Measurements from ENCODE around the gene MBNL2. TPM values are rescaled to one million over a fixed set of nuclear protein-coding genes. Genes with fewer than 3 reads are reported as not detected.
A peak's percentile ranks its signal among the peaks of the same experiment; 100 is the strongest.
"Not testable (repeated sequence)": the region's sequence is repeated elsewhere in the genome, so short reads cannot be mapped to it uniquely, and the experiment has no call there.

Gene MBNL2
- total RNA-seq, 1 donor from 2014 or later = 66.7 TPM

DNA sequence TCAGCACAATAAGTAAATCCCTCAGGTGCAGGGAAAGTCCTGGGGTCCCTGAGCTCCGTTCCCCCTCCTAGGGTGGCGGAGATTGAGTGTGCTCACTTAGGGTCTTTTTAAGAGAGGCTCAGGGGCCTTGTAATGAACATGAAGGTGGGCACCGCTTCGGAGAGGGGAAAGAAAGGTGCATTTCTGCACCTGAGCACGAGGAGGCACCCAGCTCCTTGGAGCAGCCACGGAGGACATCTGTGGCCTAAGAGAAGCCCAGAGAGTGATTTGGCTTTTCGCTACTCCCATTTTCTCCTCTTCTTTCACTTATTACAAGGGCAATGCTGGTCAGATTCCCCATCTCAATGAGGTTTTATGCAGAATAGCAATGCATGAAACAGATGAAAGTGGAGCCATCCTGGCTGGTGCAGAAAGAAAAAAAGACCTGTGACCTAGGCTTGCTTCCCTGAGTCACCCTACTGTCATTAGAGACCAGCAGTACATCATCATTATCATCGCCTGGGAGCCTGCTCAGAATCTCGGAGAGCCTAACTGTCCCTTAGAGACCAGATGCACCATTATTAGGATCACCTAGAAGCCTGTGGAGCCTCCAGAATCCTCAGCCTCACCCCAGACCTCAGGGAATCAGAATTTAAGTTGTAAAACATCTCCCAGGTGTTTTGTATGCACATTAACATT, 125.3 kb downstream of the MBNL2 start:
- DNase-seq (no peak), ATAC-seq (no peak)
- intact Hi-C loops (cut with micrococcal nuclease) = no loop called here

DNA sequence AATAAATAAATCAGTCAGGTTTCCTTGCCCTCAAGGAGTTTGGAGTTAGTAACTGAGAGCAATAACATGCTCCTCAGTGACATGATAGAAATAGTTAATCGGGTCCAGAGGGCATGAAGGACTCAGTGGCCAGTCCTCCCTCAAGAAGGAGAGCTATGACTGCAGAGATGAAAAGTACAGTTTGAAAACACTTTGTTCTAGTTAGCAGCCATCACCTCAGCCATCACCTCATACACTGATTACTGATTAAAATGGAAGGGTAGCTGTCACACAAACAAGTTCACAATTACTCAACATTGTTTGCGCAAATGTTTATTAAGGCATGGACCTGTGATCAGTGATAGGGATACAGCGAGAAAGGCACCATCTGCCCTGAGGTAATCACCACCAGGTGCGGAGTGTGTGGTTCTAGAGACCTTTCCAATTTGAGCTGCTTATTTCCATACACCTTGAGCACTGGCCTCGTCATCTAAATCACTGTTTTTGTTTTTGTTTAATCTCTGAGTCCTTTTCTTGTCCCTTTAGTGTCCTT, 126.5 kb downstream of the MBNL2 start:
- DNase-seq (no peak), ATAC-seq (no peak)
- intact Hi-C loops (cut with micrococcal nuclease) = no loop called here

DNA sequence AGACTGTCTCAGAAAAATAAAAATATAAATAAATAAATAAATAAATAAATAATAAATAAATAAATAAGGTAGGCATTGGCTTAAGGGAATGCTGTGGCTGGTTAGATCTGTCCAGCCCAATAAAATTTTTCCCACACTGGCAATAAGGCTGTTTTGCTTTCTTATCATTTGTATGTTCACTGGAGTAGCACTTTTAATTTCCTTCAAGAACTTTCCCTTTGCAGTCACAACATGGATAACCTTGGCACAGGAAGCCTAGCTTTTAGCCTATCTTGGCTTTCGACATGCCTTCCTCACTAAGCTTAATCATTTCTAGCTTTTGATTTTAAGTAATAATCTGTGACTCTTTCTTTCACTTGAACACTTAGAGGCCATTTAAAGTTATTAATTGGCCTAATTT, 129.9 kb downstream of the MBNL2 start:
- ATAC-seq = peak; percentile 31
- not testable (repeated sequence) for DNase-seq
- intact Hi-C loops (cut with micrococcal nuclease) = loop anchor here (10.0 kb wide), 1 partner anchor 83 kb away; the partner anchor contains the start of gene RAP2A

DNA sequence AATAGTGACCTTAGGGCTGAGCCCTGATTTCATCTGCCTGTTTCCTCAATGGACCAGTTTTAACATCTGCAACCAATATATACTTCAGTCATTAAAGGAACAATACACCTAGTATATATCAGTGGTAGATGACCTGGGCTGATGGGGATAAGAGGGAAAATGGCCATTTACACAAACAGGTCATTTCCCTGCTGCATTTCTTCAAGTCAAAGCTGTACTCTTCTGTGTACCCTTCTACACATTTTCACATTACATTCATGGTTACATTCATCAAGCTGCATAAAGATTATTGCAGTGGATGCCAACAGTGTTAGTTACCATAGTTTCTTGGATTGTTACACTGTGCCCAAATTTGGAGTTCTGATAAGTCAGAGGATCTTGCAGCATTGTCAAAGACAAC, 130.7 kb downstream of the MBNL2 start:
- DNase-seq (no peak), ATAC-seq (no peak)
- intact Hi-C loops (cut with micrococcal nuclease) = loop anchor here (10.0 kb wide), 1 partner anchor 82 kb away; the partner anchor contains the start of gene RAP2A

DNA sequence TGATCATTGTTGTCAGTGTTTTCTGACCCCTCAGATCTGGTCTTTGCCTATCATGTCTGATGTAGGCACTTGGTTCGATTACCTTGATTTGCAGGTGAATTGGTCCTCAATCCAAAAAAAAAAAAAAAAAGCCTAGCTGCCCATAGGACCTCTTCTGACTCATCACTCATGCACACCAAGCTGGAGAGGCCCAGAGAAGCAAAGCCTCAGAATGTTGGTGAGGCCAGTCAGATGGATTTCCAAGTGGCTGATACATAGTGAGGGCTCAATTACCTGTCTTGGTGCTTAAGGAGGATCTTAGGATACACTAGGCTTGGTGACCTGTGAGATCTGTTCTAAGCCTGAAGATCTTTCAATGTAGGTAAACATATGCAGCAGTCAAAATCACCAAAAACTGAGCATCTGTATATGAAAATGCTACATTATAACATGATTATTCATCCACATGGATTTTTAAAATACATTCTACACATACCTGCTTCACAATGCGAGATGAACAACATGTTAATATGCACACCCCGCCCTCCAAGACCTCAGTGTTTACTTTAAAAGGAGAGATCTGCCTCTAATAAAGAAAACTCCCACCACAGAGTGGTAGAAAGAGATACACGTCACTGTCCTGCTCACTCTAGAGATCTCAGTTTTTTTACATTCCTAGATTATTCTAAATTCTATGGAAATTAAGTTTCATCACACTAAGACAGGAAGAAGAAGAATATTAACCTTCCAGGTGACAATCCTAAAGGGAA, 132.0 kb downstream of the MBNL2 start:
- no peak for ATAC-seq
- no peak for DNase-seq
- intact Hi-C loops (cut with micrococcal nuclease) = loop anchor here (10.0 kb wide), 1 partner anchor 81 kb away; the partner anchor contains the start of gene RAP2A

DNA sequence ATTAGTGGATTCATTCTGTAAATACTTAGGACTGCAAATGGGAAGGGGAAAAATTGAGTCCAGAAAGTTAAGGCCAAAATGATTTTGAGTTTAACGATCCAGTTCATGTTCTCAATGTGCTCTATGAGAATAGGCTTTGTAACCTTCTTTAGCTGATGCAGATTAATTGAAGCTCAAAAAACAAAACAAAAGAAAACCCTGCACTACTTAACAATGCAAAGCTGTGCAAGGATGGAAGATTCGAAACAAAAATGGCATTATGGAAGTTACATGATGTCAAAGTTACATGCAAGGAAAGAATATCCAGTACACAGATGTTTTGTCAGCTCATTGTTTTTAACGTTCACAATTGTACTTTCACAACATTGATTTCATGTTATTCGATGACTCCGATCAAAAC, 132.7 kb downstream of the MBNL2 start:
- no peak for DNase-seq
- intact Hi-C loops (cut with micrococcal nuclease) = loop anchor here (5.0 to 10.0 kb wide), 2 partner anchors 80 to 243 kb away; partner anchors contain the start of gene RAP2A
- no peak for ATAC-seq

DNA sequence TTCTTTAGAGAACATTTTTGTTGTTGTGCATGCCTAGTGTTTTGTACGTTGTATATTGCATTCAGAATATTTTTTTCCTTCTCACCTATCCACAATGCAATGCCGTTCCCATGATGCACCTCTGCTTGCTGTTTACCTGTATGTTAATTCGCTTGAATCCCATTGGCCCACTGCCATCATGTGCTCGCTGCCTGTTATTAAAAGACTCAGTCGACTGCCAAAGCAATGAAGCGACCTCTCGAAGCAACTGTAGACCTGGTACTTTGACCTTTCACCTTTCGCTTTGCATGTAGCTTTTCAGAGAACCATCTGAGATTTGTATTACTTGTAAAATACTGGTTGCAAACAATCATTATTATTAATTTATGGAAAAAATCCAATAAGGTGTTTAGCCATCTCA, 134.5 kb downstream of the MBNL2 start:
- no peak for DNase-seq
- ATAC-seq = no peak
- intact Hi-C loops (cut with micrococcal nuclease) = loop anchor here (5.0 to 10.0 kb wide), 2 partner anchors 78 to 244 kb away; partner anchors contain the start of gene RAP2A

DNA sequence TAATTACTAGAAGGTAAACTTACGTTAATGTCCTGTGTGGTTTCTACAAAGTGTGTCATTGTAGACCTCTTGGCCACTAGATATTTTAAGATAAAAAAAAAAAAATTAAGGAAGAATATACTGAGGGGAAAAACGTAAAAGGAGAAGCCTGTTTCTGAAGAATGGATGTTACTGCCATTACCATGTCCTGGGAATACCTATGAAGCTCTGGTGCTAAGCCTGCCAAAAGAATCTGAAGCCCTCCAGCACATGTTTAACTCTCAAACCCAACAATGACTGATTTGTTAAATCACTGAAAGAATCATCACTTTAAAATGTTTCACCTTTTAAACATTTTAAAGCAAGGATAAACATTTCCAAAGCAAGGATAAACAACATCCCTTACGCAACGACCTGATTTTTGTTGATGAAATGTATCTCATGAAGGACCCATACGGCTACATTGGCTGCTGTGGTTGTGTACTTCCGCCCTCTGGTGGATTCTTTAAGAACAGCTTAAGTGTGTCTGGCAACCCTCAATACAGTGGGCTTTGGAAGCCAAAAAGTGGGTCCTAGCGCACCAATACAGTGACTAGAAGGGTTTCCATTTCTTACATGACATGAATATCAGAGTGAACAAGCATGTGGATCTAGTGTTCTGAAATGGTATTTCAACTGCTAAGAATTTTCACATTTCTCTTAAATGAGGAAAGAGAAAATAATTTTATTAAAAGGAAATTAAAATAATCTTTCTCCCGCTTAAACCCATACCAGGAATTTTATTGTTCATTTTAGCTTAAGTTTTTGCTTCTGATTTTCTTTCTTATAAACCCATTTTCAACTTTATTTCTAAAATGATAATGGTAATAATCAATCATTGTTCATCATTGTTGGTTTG, 137.3 kb downstream of the MBNL2 start:
- intact Hi-C loops (cut with micrococcal nuclease) = loop anchor here (5.0 to 10.0 kb wide), 3 partner anchors 75 to 335 kb away; partner anchors contain the start of gene RAP2A
- ATAC-seq = peak; percentile 88
- no peak for DNase-seq

DNA sequence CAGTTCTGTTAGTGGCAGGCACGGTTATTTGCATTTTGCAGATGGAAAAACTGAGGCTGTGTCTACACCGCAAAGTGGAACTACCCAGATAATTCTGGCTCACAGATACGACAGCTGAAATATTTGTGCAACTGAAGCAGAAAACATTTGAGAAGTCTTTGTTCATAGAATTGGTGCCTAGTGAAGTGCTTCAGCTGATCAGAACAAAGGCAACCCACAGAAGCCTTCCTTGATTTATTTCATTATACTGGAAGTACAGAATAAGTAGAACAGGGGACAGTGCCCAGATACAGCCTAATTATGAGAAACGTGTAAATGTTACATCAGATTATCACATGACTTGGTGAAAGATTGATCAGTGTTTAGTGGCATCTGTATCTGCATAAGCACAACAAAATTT, 138.5 kb downstream of the MBNL2 start:
- no peak for ATAC-seq
- no peak for DNase-seq
- intact Hi-C loops (cut with micrococcal nuclease) = loop anchor here (10.0 kb wide), 1 partner anchor 336 kb away; no protein-coding TSS in a partner anchor

DNA sequence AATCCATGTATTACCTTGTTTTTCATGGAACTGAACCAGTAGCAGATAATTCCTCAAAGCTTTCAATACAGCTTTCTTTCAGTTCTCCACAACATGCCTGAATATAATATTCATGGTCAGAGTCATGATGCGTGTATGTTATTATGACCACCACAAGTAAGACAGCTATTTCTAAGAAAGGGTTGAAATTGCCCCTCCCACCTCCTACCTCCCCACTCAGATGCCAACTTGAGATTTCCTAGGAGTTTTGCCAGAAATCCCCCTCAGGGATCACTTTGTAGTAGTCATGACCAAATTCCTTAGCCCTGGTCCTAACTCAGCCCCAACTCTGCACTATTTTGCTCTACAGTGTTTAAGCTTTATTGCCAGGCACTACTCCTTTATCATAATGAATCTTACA, 141.9 kb downstream of the MBNL2 start:
- intact Hi-C loops (cut with micrococcal nuclease) = loop anchor here (10.0 kb wide), 1 partner anchor 339 kb away; no protein-coding TSS in a partner anchor
- DNase-seq (no peak), ATAC-seq (no peak)

DNA sequence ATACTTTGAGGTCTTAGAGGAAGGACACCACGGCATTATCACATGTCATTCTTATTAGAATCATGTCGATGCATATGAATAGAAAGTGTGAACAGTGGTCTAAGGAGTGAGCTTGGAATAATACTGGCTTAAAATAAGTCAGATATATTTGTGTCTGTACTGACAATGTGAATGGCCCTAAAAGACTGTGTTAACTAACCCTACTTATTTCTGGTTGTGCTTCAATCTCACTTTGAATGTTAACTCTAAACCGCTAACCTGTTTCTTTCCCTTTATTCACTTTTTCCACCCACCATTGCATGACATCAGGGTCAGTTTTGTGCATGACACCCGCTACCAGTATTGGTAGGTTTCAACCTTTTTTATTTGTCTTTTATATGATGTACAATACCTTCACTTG, 142.7 kb downstream of the MBNL2 start:
- intact Hi-C loops (cut with micrococcal nuclease) = loop anchor here (10.0 kb wide), 1 partner anchor 340 kb away; no protein-coding TSS in a partner anchor
- DNase-seq (no peak), ATAC-seq (no peak)

DNA sequence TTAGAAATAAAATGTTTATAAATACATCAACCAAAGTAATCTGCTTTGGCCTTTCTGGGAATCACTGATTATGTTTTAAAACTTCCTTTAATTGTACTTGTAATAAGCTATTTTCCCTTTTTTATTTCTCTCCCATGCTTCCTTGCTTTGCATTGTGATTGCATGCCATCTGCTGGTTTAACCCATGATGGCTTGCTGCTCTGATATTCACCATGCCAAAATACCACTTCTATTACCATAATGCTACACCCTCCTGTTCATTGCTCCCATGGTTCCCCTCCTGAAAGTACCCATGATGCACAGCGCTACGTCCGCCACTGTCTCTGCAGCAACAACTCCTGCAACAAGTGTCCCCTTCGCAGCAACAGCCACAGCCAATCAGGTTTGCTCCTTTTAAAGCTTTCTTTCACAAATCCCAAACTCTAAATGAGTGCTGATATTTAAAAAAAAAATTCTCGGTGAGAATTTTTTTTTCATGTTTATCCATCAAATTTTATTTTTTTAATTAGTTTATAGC, 144.1 kb downstream of the MBNL2 start:
- intact Hi-C loops (cut with micrococcal nuclease) = loop anchor here (10.0 kb wide), 1 partner anchor 341 kb away; no protein-coding TSS in a partner anchor
- DNase-seq (no peak), ATAC-seq (no peak)

DNA sequence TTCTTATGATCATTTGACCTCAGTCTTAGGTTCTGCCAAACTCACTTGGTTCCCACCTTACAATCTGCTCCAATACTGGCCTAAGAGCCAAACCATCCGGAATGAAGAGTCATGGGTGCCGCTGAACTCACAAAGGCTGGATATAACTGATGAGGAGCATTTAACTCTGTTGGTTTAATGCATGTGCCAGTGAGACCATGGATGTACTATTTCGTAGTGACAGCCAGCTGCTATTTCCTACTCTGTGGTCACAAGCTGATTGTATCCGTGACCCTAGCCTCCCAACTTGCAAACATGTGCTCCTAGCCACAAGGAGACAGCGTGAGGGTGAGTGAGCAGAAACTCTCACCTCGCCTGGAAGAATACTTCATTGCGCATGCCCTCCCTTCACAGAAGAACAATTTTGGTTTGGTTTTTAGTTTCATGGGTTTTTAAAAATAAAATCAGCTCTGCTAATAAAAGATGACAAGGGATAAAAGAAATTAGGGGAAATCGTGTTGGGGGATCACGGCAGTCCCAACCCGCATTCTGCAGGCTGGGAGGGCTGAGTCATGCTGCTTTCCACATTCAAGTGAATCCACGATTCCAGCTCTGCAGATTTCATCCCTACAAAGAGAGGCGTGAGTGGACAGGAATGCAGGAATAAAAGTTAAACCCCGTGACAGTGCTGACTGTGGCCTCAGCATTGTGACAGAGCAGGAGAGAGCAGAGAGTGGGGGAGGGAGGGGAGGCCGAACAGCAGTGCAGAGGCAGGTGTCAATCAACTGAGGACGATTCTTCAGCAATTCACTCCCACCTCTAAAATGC, 145.1 kb downstream of the MBNL2 start:
- DNase-seq = no peak
- peak; percentile 37 for ATAC-seq
- intact Hi-C loops (cut with micrococcal nuclease) = loop anchor here (10.0 kb wide), 1 partner anchor 342 kb away; no protein-coding TSS in a partner anchor

DNA sequence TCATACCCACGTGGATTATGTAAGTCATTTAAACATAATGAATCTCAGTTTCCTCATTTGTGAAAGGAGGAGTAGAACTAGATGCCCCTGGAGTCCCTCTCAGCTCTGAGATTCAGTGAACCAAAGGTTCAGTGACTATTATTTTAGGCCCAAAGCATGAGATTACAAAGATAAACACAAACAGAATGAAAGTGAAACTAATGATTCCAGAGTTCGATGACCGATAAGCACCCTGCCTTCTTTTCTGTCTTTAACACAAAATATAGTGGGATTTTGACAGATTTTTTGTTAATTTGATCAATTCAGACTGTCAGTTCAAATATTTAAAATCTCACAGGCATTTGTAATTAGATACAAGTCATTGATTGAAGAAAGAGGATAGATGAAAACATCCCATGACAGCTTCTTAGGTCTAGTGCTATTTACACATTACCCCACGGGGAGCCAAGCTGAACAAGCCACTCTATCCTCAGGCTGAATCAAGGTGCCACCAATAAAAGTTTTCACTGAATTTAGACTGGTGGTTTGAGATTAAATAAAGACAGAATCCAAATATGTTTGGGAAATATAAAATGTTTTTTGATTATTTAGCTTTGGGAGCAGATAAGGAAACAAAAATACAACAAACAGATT, 147.2 kb downstream of the MBNL2 start:
- intact Hi-C loops (cut with micrococcal nuclease) = loop anchor here (10.0 kb wide), 1 partner anchor 345 kb away; no protein-coding TSS in a partner anchor
- ATAC-seq (peak; percentile 40), DNase-seq (no peak)

DNA sequence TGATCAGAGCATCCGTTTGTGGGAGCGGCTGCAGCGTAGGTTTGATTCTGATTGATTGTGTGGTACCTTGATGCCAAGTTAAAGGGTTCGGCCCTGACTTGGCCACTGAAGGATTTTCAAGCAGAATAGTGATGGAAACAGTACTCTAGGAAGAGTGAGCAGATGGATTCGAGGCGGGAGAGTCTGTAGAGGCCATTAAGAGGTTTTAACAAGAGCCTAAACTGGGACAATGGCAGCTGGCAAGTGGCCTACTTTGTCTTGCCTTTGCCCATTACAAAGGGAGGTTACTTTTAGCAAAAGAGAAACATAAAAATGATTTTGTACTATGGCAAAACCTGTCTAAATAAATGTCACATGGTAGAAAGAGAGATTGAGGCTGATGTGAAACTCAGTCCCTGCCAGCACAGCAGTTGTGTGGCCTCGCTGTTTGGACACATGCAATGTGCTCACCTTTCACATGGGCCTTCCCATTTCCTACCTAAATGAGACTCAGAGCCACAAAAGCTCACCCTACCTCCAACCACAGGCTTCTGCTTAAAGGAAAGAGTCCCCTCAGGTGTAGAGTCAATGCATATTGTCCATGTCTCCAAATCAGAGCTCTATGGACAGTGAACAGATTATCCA, 149.5 kb downstream of the MBNL2 start:
- intact Hi-C loops (cut with micrococcal nuclease) = no loop called here
- DNase-seq (no peak), ATAC-seq (no peak)

DNA sequence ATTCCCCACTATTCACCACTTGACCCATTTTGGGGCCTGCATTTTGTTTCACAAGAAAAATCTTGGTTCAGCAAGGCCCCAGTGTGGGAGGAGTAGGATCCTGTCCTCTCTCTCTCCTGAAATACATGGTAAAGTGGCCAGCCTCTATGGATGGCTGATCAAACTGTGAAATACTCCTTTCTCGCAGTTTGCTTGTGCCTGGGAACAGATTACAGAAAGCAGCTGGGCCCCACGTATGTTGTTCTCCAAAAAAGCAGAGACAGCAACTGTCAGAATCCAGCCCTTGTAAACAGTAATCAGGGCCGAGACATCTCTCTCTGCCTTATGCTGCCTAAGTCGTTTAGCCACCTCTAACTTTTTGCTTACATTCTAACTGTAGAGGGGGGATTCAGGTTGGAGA, 150.8 kb downstream of the MBNL2 start:
- no peak for ATAC-seq
- no peak for DNase-seq
- intact Hi-C loops (cut with micrococcal nuclease) = no loop called here

DNA sequence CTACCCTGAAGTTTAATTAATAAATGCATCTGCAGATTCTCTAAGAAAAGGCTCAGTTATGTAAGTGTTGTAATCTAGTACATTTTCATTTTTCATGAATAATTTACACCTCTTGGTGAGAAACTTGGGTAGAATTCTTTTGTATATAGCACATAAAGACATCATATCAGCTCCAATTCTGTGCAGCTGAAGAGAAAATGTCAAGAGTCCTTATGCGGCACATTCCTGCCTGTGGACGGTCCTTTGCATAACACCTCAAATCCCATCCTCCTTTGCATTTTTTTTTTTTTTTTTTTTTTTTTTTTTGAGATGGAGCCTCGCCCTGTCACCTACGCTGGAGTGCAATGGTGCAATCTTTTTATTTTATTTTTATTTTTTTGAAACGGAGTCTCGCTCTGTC, 151.7 kb downstream of the MBNL2 start:
- ATAC-seq = no peak
- intact Hi-C loops (cut with micrococcal nuclease) = no loop called here

More for the DNA sequence above, 151.7 kb downstream of the MBNL2 start:
- no peak for DNase-seq

Measured in left ventricle myocardium superior (tissue), 1 donor.